Measurements from ENCODE around the gene TMEM91. TPM values are rescaled to one million over a fixed set of nuclear protein-coding genes. Genes with fewer than 3 reads are reported as not detected.

TMEM91 gene
- total and polyA plus RNA-seq, 9 of the 15 experiments (the other 6 are each of a cell fraction or from before 2014, with no cell fraction given): 1.2 to 5.2 (median 2.7) TPM

- TF ChIP-seq ZBTB11 (CRISPR knock-in tag; IDR thresholded peaks at IDR 0.05) (0 out of 6 replicates have a peak, but pooled peaks of 1 of the 3 experiments have one; percentile 17), EWSR1 (IDR thresholded peaks at IDR 0.05; ENCODE audit: borderline replicate concordance, low read depth, partially characterized antibody) (no peak), WHSC1 (IDR thresholded peaks at IDR 0.05; ENCODE audit: low read length) (no peak), TGIF2 (CRISPR knock-in tag; IDR thresholded peaks at IDR 0.05) (peak; percentile 96; the same call in 1 of the 2 replicates), ZNF79 (CRISPR knock-in tag; IDR thresholded peaks at IDR 0.05; ENCODE audit: low read depth) (no peak), ZNF133 (CRISPR knock-in tag; IDR thresholded peaks at IDR 0.05) (no peak), CBX2 (IDR thresholded peaks at IDR 0.05; ENCODE audit: insufficient read depth, low read length, poor library complexity, severe bottlenecking) (no peak), IRF9 (tag; IDR thresholded peaks at IDR 0.05) (no peak), GATAD2B (IDR thresholded peaks at IDR 0.05; ENCODE audit: borderline replicate concordance) (no peak), ETV5 (CRISPR knock-in tag; IDR thresholded peaks at IDR 0.05; ENCODE audit: low read depth) (peak; percentile 62; the same call in 1 of the 2 replicates), SREBF1 (IDR thresholded peaks at IDR 0.05; ENCODE audit: borderline replicate concordance, low read depth, low read length) (no peak), CHD2 (IDR thresholded peaks at IDR 0.05; ENCODE audit: low read depth, low read length) (peak; percentile 16; the same call in 1 of the 2 replicates), RBM25 (IDR thresholded peaks at IDR 0.05; ENCODE audit: low read depth, low read length, severe bottlenecking) (no peak), ZBTB17 (CRISPR knock-in tag; IDR thresholded peaks at IDR 0.05) (no peak), SOX6 (IDR thresholded peaks at IDR 0.05) (no peak), ZNF3 (CRISPR knock-in tag; IDR thresholded peaks at IDR 0.05) (no peak), AFF1 (IDR thresholded peaks at IDR 0.05; ENCODE audit: low read depth in 1 of 2, partially characterized antibody in 2 of 2) (peak in 1 of 2 experiments; percentile 78), TCFL5 (CRISPR knock-in tag; conservative IDR thresholded peaks at IDR 0.05) (0 out of 2 replicates have a peak, but pooled peaks have one; percentile 45)
These were observed 21.0 kb downstream of the TMEM91 start, which contains the start of the genes BCKDHA and EXOSC5 (continued) for GRCh38 chr19:41397086-41398049.

All from K562 (cell line).